A673 (cell line): ENCODE data around the gene KCNJ5. TPM values are rescaled to one million over a fixed set of nuclear protein-coding genes. Genes with fewer than 3 reads are reported as not detected.

ENCODE experiments used
- BruUV-seq: library from RNA; stranded (reverse); fragments of 400-500 nt; replicated peaks from 2 replicates; lab custom pipeline; 2021; lab: Mats Ljungman, UMichigan
- CTCF ChIA-PET: fragments of 300-600 bp; sonication (Branson Sonifier 250); formaldehyde crosslinking; loops from one replicate; lab custom pipeline; 2022; ENCODE audit warnings: antibody characterized with exemption; lab: Charles Lee
- POLR2A ChIA-PET: fragments of 300-600 bp; sonication (Branson Sonifier 250); formaldehyde crosslinking; loops from one replicate; lab custom pipeline; 2022; ENCODE audit warnings: antibody characterized with exemption; ENCODE audit not compliant: low non-redundant PET; lab: Charles Lee
- DNase-seq: peaks from one replicate; pipeline ENCODE4 v3.0.0-alpha.2; 2015; ENCODE audit warnings: low spot score
- H3K27ac ChIP-seq: fragments of 200-600 bp; sonication (generic); 2 replicates; pipeline ENCODE4 v1.5.1; 2016; ENCODE audit warnings: mixed run types, low read depth, mild to moderate bottlenecking, mixed read lengths, antibody characterized with exemption, low read length; ENCODE audit not compliant: poor library complexity, severe bottlenecking
- H3K27me3 ChIP-seq: fragments of 200-600 bp; sonication (generic); replicated peaks from 2 replicates; pipeline ENCODE4 v1.6.1; 2017; ENCODE audit warnings: mixed run types, low read depth, mild to moderate bottlenecking, mixed read lengths, antibody characterized with exemption, low read length; ENCODE audit not compliant: insufficient read depth, poor library complexity
- H3K36me3 ChIP-seq: fragments of 200-600 bp; sonication (generic); 2 replicates; pipeline ENCODE4 v1.6.1; 2016; ENCODE audit warnings: mixed run types, mild to moderate bottlenecking, mixed read lengths, antibody characterized with exemption, low read length; ENCODE audit not compliant: insufficient read depth, poor library complexity, severe bottlenecking
- H3K4me1 ChIP-seq: fragments of 200-600 bp; sonication (generic); 2 replicates; pipeline ENCODE4 v1.6.1; 2017; ENCODE audit warnings: mixed run types, mild to moderate bottlenecking, mixed read lengths, antibody characterized with exemption, low read length; ENCODE audit not compliant: insufficient read depth, poor library complexity, severe bottlenecking
- H3K4me3 ChIP-seq: fragments of 200-600 bp; sonication (generic); 2 replicates; pipeline ENCODE4 v1.5.1; 2016; ENCODE audit warnings: low read depth, mixed run types, mild to moderate bottlenecking, mixed read lengths, low read length; ENCODE audit not compliant: poor library complexity, severe bottlenecking
- H3K9me3 ChIP-seq: fragments of 200-600 bp; sonication (generic); 2 replicates; pipeline ENCODE4 v1.6.1; 2016; ENCODE audit warnings: mixed run types, low read depth, mild to moderate bottlenecking, mixed read lengths, antibody characterized with exemption, low read length; ENCODE audit not compliant: poor library complexity, severe bottlenecking
- EZH2 ChIP-seq: fragments of 200-600 bp; sonication (generic); IDR thresholded peaks from 2 replicates; pipeline ENCODE4 v1.6.1; 2017; ENCODE audit warnings: borderline replicate concordance, low read depth, mild to moderate bottlenecking, mixed read lengths, antibody characterized with exemption, low read length; ENCODE audit not compliant: poor library complexity, severe bottlenecking
- intact Hi-C: fragments of 100-400 bp; cut with micrococcal nuclease; formaldehyde crosslinking; loops from one replicate; pipeline ENCODE4 v1.10.0; 2022; ENCODE audit not compliant: unreplicated experiment
- total RNA-seq: library from RNA; stranded (reverse); gene quantifications from 2 replicates; pipeline ENCODE4 v1.2.3, GENCODE V29; 2021
- TF ChIP-seq, protein P1 (sequence below): fragments of 300-800, 200-600 bp; sonication (generic); conservative IDR thresholded peaks from 2 replicates; pipeline ENCODE4 v1.5.1; 2017; ENCODE audit warnings: low read depth, mild to moderate bottlenecking, antibody characterized with exemption, low read length, moderate library complexity, mixed read lengths

Gene KCNJ5
- total RNA-seq, 1 experiment from 2014 or later = not detected

DNA sequence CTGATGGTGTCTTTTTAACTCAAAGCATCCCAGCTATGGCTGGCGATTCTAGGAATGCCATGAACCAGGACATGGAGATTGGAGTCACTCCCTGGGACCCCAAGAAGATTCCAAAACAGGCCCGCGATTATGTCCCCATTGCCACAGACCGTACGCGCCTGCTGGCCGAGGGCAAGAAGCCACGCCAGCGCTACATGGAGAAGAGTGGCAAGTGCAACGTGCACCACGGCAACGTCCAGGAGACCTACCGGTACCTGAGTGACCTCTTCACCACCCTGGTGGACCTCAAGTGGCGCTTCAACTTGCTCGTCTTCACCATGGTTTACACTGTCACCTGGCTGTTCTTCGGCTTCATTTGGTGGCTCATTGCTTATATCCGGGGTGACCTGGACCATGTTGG, 20.1 kb downstream of the KCNJ5 start:
- no peak overlapping the region for H3K4me3 ChIP-seq
- H3K36me3 ChIP-seq = no peaks in the 10 kb centered on the region
- TF ChIP-seq, protein P1, sequence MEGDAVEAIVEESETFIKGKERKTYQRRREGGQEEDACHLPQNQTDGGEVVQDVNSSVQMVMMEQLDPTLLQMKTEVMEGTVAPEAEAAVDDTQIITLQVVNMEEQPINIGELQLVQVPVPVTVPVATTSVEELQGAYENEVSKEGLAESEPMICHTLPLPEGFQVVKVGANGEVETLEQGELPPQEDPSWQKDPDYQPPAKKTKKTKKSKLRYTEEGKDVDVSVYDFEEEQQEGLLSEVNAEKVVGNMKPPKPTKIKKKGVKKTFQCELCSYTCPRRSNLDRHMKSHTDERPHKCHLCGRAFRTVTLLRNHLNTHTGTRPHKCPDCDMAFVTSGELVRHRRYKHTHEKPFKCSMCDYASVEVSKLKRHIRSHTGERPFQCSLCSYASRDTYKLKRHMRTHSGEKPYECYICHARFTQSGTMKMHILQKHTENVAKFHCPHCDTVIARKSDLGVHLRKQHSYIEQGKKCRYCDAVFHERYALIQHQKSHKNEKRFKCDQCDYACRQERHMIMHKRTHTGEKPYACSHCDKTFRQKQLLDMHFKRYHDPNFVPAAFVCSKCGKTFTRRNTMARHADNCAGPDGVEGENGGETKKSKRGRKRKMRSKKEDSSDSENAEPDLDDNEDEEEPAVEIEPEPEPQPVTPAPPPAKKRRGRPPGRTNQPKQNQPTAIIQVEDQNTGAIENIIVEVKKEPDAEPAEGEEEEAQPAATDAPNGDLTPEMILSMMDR = no peak
- no peak for TF ChIP-seq EZH2
- intact Hi-C loops = no loop called here
- POLR2A ChIA-PET = no interaction called here
- no peaks in the 10 kb centered on the region for H3K27me3 ChIP-seq
- no peaks in the 10 kb centered on the region for H3K9me3 ChIP-seq
- H3K27ac ChIP-seq = no peak overlapping the region
- no TSS peak for BruUV-seq
- CTCF ChIA-PET = no interaction called here
- DNase-seq = no peak
- no peaks in the 10 kb centered on the region for H3K4me1 ChIP-seq

DNA sequence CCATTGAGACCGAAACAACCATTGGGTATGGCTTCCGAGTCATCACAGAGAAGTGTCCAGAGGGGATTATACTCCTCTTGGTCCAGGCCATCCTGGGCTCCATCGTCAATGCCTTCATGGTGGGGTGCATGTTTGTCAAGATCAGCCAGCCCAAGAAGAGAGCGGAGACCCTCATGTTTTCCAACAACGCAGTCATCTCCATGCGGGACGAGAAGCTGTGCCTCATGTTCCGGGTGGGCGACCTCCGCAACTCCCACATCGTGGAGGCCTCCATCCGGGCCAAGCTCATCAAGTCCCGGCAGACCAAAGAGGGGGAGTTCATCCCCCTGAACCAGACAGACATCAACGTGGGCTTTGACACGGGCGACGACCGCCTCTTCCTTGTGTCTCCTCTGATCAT, 20.5 kb downstream of the KCNJ5 start:
- CTCF ChIA-PET = no interaction called here
- Histone ChIP-seq H3K4me3 (no peak overlapping the region), H3K9me3 (no peaks in the 10 kb centered on the region), H3K27ac (no peak overlapping the region), H3K4me1 (no peaks in the 10 kb centered on the region), H3K27me3 (no peaks in the 10 kb centered on the region), H3K36me3 (no peaks in the 10 kb centered on the region)
- no TSS peak for BruUV-seq
- TF ChIP-seq EZH2 = no peak
- TF ChIP-seq, protein P1 = no peak
- intact Hi-C loops = no loop called here
- no peak for DNase-seq
- POLR2A ChIA-PET = no interaction called here

DNA sequence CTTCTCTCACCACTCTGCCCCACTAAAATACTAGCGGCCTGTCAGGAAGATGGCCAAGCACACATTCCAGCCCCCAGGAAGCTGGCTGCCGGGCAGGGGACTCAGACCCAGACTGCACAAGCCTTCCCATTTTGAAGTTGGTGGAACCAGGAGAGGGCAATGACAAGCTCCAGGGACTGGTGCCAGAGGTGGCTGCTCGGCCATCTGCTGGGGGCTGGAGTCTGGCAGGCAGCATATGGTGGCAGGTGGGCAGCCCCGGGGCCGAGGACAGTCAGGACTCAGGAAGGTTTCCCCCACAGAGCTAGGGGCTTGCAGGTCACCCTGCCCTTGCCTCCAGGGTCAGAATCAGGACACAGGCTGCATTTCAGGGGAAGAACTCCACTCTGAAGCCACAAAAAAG, 22.6 kb downstream of the KCNJ5 start:
- H3K4me1 ChIP-seq = no peaks in the 10 kb centered on the region
- no peak overlapping the region for H3K27ac ChIP-seq
- no TSS peak for BruUV-seq
- POLR2A ChIA-PET = interaction anchor here (0.6 kb wide), 1 partner anchor 92 kb away, joined by 3 read pairs; no protein-coding TSS in a partner anchor
- no peaks in the 10 kb centered on the region for H3K36me3 ChIP-seq
- TF ChIP-seq, protein P1 = no peak
- no peak for TF ChIP-seq EZH2
- H3K4me3 ChIP-seq = no peak overlapping the region
- no peaks in the 10 kb centered on the region for H3K9me3 ChIP-seq
- no peak for DNase-seq
- CTCF ChIA-PET = interaction anchor here (0.6 kb wide), 1 partner anchor 42 kb away, joined by 3 read pairs; no protein-coding TSS in a partner anchor
- no peaks in the 10 kb centered on the region for H3K27me3 ChIP-seq
- intact Hi-C loops = no loop called here
